Right lobe of liver (tissue), 6 donors: ENCODE measurements around the gene GABPA. TPM values are rescaled to one million over a fixed set of nuclear protein-coding genes. Genes with fewer than 3 reads are reported as not detected.
A peak's percentile ranks its signal among the peaks of the same experiment; 100 is the strongest.
"Not testable (repeated sequence)": the region's sequence is repeated elsewhere in the genome, so short reads cannot be mapped to it uniquely, and the experiment has no call there.

Experiments used
- ATAC-seq, 4 donors: fragments of 200-7000 bp; cut with Tn5 transposase; one replicate each; pipeline ENCODE4 v1.9.1; 2020; ENCODE audit warnings: mild to moderate bottlenecking in 4 of 4, moderate library complexity in 4 of 4
- DNase-seq, 3 donors: peaks; one replicate each; pipeline ENCODE4 v3.0.0-alpha.2; 2020
- H3K27ac ChIP-seq, 3 donors: fragments of 200-600 bp; one replicate each; pipeline ENCODE4 v1.8.0; 2022
- H3K27me3 ChIP-seq, 2 donors: fragments of 200-600 bp; one replicate each; pipeline ENCODE4 v1.8.0; 2022
- H3K36me3 ChIP-seq, 4 donors: fragments of 200-600 bp; sonication (generic) in 1 of 4; one replicate each; pipeline versions ENCODE4 v1.5.1 to v1.8.0; 2017 to 2022; ENCODE audit warnings: control low read depth in 1 of 4
- H3K4me1 ChIP-seq, 4 donors: fragments of 200-600 bp; sonication (generic) in 1 of 4; one replicate each; pipeline versions ENCODE4 v1.5.1 to v1.8.0; 2017 to 2022; ENCODE audit warnings: control low read depth in 1 of 4
- H3K4me3 ChIP-seq, 3 donors: fragments of 200-600 bp; one replicate each; pipeline ENCODE4 v1.8.0; 2022
- H3K9me3 ChIP-seq, 4 donors: fragments of 200-600 bp; sonication (generic) in 1 of 4; one replicate each; pipeline versions ENCODE4 v1.5.1 to v1.8.0; 2017 to 2022; ENCODE audit warnings: control low read depth in 1 of 4
- CTCF ChIP-seq, 4 donors: fragments of 200-600 bp in 3 of 4; fragments of 450-650 bp in 1 of 4; IDR thresholded peaks; one replicate each; pipeline versions ENCODE4 v1.5.1 to v1.8.0; 2016 to 2022; ENCODE audit warnings: antibody characterized with exemption in 4 of 4, mild to moderate bottlenecking in 2 of 4
- POLR2A ChIP-seq: fragments of 450-650 bp; IDR thresholded peaks from one replicate; pipeline ENCODE4 v1.6.1; 2017; ENCODE audit warnings: antibody characterized with exemption, mild to moderate bottlenecking
- WGBS: methylation state at CpG from one replicate; pipeline ENCODE4 v1.1.6; 2018; ENCODE audit warnings: low coverage, low lambda C conversion rate; ENCODE audit not compliant: insufficient coverage; ENCODE audit errors: missing lambda C conversion rate; 5-methylcytosine and 5-hydroxymethylcytosine counted together
- intact Hi-C, 2 donors: fragments of 100-400 bp; cut with DNase I; formaldehyde crosslinking; loops; one replicate each; pipeline versions ENCODE4 v1.11.2 to v1.14.1; 2022
- total RNA-seq, 6 experiments: library from RNA; depleted of rRNA in 2 of 6; stranded (reverse); fragments of >200 nt in 2 of 6; fragmentation: NEBNext Ultra II Directional in 3 of 6; extraction: Animal tissue kit (Norgen Biotek cat#: 25700) in 3 of 6; gene quantifications; one replicate each; pipeline versions ENCODE4 v1.1.0 to v1.2.4, GENCODE V29; 2016 to 2023
- donor health status: DM: no; HTN: yes; CAD: no.
- donor health status: DM: no; HTN: no; CAD: no.
- donor health status: DM: no; HTN: no; CAD: no.
- donor health status: DM: no; HTN: yes; CAD: no.
- donor health status: DM: no; HTN: yes; CAD: no.

The GABPA gene
- total RNA-seq, 6 experiments from 2014 or later: 8.4 to 15.2 (median 12.3) TPM

GRCh38 chr21:25691976-25692375 lies 42.8 kb upstream of the GABPA start:
- ATAC-seq: no peak
- H3K27me3 ChIP-seq: no peaks in the 10 kb centered on the region
- intact Hi-C loops: no loop called here
- no peak for TF ChIP-seq CTCF (IDR thresholded peaks at IDR 0.05)
- no peak for TF ChIP-seq POLR2A
- H3K27ac ChIP-seq: no peak overlapping the region
- no peak for DNase-seq
- WGBS: 67% methylated on average over 3 of the region's 3 CpGs
- no peaks in the 10 kb centered on the region for H3K9me3 ChIP-seq
- no peaks in the 10 kb centered on the region for H3K4me1 ChIP-seq
- no peak overlapping the region for H3K4me3 ChIP-seq
- H3K36me3 ChIP-seq: no peaks in the 10 kb centered on the region

GRCh38 chr21:25695461-25695860 lies 39.3 kb upstream of the GABPA start:
- H3K36me3 ChIP-seq, intact Hi-C loops, ATAC-seq, H3K27me3 ChIP-seq, H3K27ac ChIP-seq, H3K4me3 ChIP-seq, H3K4me1 ChIP-seq, H3K9me3 ChIP-seq: not testable (repeated sequence)
- DNase-seq: peak in 1 of 3 donors; percentile 16
- no CpG with 5 or more reads among the region's 36 CpGs for WGBS

- WGBS: 75% methylated on average over 1 of the region's 1 CpG
- ATAC-seq (no peak), DNase-seq (no peak)
- H3K36me3 ChIP-seq: no peaks in the 10 kb centered on the region
- H3K27ac ChIP-seq: no peak overlapping the region
- H3K4me1 ChIP-seq: no peaks in the 10 kb centered on the region
- TF ChIP-seq POLR2A (no peak), CTCF (IDR thresholded peaks at IDR 0.05) (no peak)
- no peak overlapping the region for H3K4me3 ChIP-seq
- no peaks in the 10 kb centered on the region for H3K9me3 ChIP-seq
- no peaks in the 10 kb centered on the region for H3K27me3 ChIP-seq
- intact Hi-C loops: no loop called here
Measured at GRCh38 chr21:25700741-25701140, 34.0 kb upstream of the GABPA start.

- DNase-seq (no peak), ATAC-seq (no peak)
- Histone ChIP-seq H3K4me3 (no peak overlapping the region), H3K36me3 (no peaks in the 10 kb centered on the region), H3K4me1 (no peaks in the 10 kb centered on the region), H3K9me3 (no peaks in the 10 kb centered on the region), H3K27ac (no peak overlapping the region), H3K27me3 (no peaks in the 10 kb centered on the region)
- 49% methylated on average over 4 of the region's 4 CpGs for WGBS
- intact Hi-C loops: no loop called here
- no peak for TF ChIP-seq CTCF (IDR thresholded peaks at IDR 0.05)
- no peak for TF ChIP-seq POLR2A
Measured at GRCh38 chr21:25701529-25701928, 33.2 kb upstream of the GABPA start.

- TF ChIP-seq CTCF (IDR thresholded peaks at IDR 0.05) (peak; percentile 69 to 87 (median 80)), POLR2A (no peak)
- Histone ChIP-seq H3K36me3 (no peaks in the 10 kb centered on the region), H3K9me3 (no peaks in the 10 kb centered on the region), H3K27me3 (no peaks in the 10 kb centered on the region), H3K4me3 (no peak overlapping the region), H3K27ac (no peak overlapping the region), H3K4me1 (no peaks in the 10 kb centered on the region)
- ATAC-seq: peak; percentile 53 to 68 (median 64)
- intact Hi-C loops: no loop called here
- no peak for DNase-seq
- WGBS: 36% methylated on average over 5 of the region's 7 CpGs
Measured at GRCh38 chr21:25708467-25709065, 26.2 kb upstream of the GABPA start.
